Lower leg skin (tissue), 4 donors: ENCODE results near the gene GSN. TPM values are rescaled to one million over a fixed set of nuclear protein-coding genes. Genes with fewer than 3 reads are reported as not detected.

Source experiments
- DNase-seq, 2 donors: peaks; one replicate each; pipeline ENCODE4 v3.0.0-alpha.2; 2019; ENCODE audit warnings: low spot score in 2 of 2
- H3K4me3 ChIP-seq: fragments of 200-600 bp; sonication (generic); 2 replicates; pipeline ENCODE4 v1.5.1; 2017; ENCODE audit warnings: mild to moderate bottlenecking, low read depth; ENCODE audit not compliant: poor library complexity, severe bottlenecking
- CTCF ChIP-seq, 3 donors: fragments of 450-650 bp; IDR thresholded peaks; one replicate each; pipeline ENCODE4 v1.5.1; 2016; ENCODE audit warnings: antibody characterized with exemption in 3 of 3, mild to moderate bottlenecking in 3 of 3, moderate library complexity in 2 of 3
- POLR2A ChIP-seq, 2 donors: fragments of 450-650 bp; IDR thresholded peaks; one replicate each; pipeline ENCODE4 v1.6.1; 2016 to 2017; ENCODE audit warnings: antibody characterized with exemption in 2 of 2, mild to moderate bottlenecking in 1 of 2, moderate library complexity in 1 of 2
- WGBS, 2 donors: methylation state at CpG; one replicate each; pipeline ENCODE4 v1.1.5; 2018; 5-methylcytosine and 5-hydroxymethylcytosine counted together
- intact Hi-C: fragments of 100-400 bp; cut with DNase I; formaldehyde crosslinking; loops from one replicate; pipeline ENCODE4 v1.15.0; 2023; ENCODE audit warnings: low total_unique reads
- total RNA-seq, 4 donors: library from RNA; depleted of rRNA; stranded (reverse); fragments of >200 nt; gene quantifications; one replicate each; pipeline ENCODE4 v1.1.0, GENCODE V29; 2016

Gene GSN
- total RNA-seq, 4 donors from 2014 or later = 835 to 2,031 (median 1,042) TPM

GRCh38 chr9:121328876-121329681 lies 61.1 kb downstream of the GSN start:
- DNase-seq = peak in 1 of 2 donors; percentile 14
- WGBS, 2 donors = 83 to 87% methylated on average over 16 of the region's 16 CpGs
- H3K4me3 ChIP-seq = no peak overlapping the region
- TF ChIP-seq CTCF (IDR thresholded peaks at IDR 0.05) = no peak
- no peak for TF ChIP-seq POLR2A (IDR thresholded peaks at IDR 0.05)
- intact Hi-C loops = loop anchor here (5.0 kb wide), 1 partner anchor 38 kb away; no protein-coding TSS in a partner anchor

GRCh38 chr9:121331549-121331948 lies 63.6 kb downstream of the GSN start:
- no peak overlapping the region for H3K4me3 ChIP-seq
- DNase-seq = no peak
- no peak for TF ChIP-seq POLR2A (IDR thresholded peaks at IDR 0.05)
- TF ChIP-seq CTCF (IDR thresholded peaks at IDR 0.05) = no peak
- intact Hi-C loops = no loop called here
- 85 to 87% methylated on average over 3 of the region's 3 CpGs for WGBS, 2 donors

GRCh38 chr9:121331992-121332685 lies 64.2 kb downstream of the GSN start:
- no peak for TF ChIP-seq CTCF (IDR thresholded peaks at IDR 0.05)
- TF ChIP-seq POLR2A (IDR thresholded peaks at IDR 0.05) = no peak
- DNase-seq = peak in 1 of 2 donors; percentile 16
- WGBS, 2 donors = 73 to 79% methylated on average over 14 of the region's 14 CpGs
- no peak overlapping the region for H3K4me3 ChIP-seq
- intact Hi-C loops = no loop called here

GRCh38 chr9:121333950-121334773 lies 66.2 kb downstream of the GSN start:
- TF ChIP-seq POLR2A (IDR thresholded peaks at IDR 0.05) (no peak), CTCF (IDR thresholded peaks at IDR 0.05) (no peak)
- no peak overlapping the region for H3K4me3 ChIP-seq
- intact Hi-C loops = no loop called here
- no peak for DNase-seq
- WGBS, 2 donors = 70 to 72% methylated on average over 8 of the region's 8 CpGs

- DNase-seq = no peak
- no peak overlapping the region for H3K4me3 ChIP-seq
- intact Hi-C loops = no loop called here
- TF ChIP-seq POLR2A (IDR thresholded peaks at IDR 0.05) = no peak
- TF ChIP-seq CTCF (IDR thresholded peaks at IDR 0.05) = no peak
- WGBS, 2 donors = 76 to 80% methylated on average over 4 of the region's 4 CpGs
Measured at GRCh38 chr9:121336665-121337064, 68.7 kb downstream of the GSN start.
